K562 (cell line): ENCODE measurements around the gene FBXL4. TPM values are rescaled to one million over a fixed set of nuclear protein-coding genes. Genes with fewer than 3 reads are reported as not detected.

Experiments
- CBX1 ChIP-seq: sonication (generic); IDR thresholded peaks from 2 replicates; pipeline ENCODE4 v1.6.1; 2016; ENCODE audit warnings: antibody characterized with exemption, low read depth, mild to moderate bottlenecking
- CBX5 ChIP-seq: IDR thresholded peaks from 2 replicates; pipeline ENCODE4 v1.6.1; 2014; ENCODE audit warnings: low read depth, borderline replicate concordance
- ELF2 ChIP-seq: fragments of 250-450 bp; sonication (Bioruptor Pico); IDR thresholded peaks from 2 replicates; pipeline ENCODE4 v1.5.0; 2021; ENCODE audit warnings: mild to moderate bottlenecking
- GATAD2B ChIP-seq: fragments of 450-650 bp; IDR thresholded peaks from 2 replicates; pipeline ENCODE4 v1.6.1; 2017; ENCODE audit warnings: mild to moderate bottlenecking, borderline replicate concordance
- HDAC1 ChIP-seq, 2 experiments: fragments of 450-650 bp; IDR thresholded peaks; 2 replicates each; pipeline ENCODE4 v1.6.1; 2016 to 2017; ENCODE audit warnings: inconsistent platforms in 1 of 2, mild to moderate bottlenecking in 1 of 2, moderate library complexity in 1 of 2
- HDAC6 ChIP-seq: IDR thresholded peaks from 2 replicates; pipeline ENCODE4 v1.6.1; 2012; ENCODE audit warnings: low read depth, mild to moderate bottlenecking, control low read depth, inconsistent platforms, low read length, moderate library complexity
- HNRNPL ChIP-seq: fragments of 200-400 bp; formaldehyde crosslinking; IDR thresholded peaks from 2 replicates; pipeline ENCODE4 v1.6.1; 2017; ENCODE audit warnings: low read depth, mild to moderate bottlenecking, low read length
- MCM3 ChIP-seq: fragments of 450-650 bp; IDR thresholded peaks from 2 replicates; pipeline ENCODE4 v1.6.1; 2016
- NCOA4 ChIP-seq: fragments of 450-650 bp; IDR thresholded peaks from 2 replicates; pipeline ENCODE4 v1.6.1; 2018; ENCODE audit warnings: mild to moderate bottlenecking; ENCODE audit not compliant: partially characterized antibody
- POLR2G ChIP-seq: fragments of 200-400 bp; formaldehyde crosslinking; IDR thresholded peaks from 2 replicates; pipeline ENCODE4 v1.6.1; 2017; ENCODE audit warnings: low read depth, mild to moderate bottlenecking, antibody characterized with exemption, low read length, moderate library complexity
- POLR3G ChIP-seq: IDR thresholded peaks from 2 replicates; pipeline ENCODE4 v1.6.1; 2011; ENCODE audit not compliant: insufficient read length, insufficient replicate concordance; ENCODE audit errors: extremely low read depth
- RBM39 ChIP-seq: fragments of 200-400 bp; formaldehyde crosslinking; optimal IDR thresholded peaks from 2 replicates; pipeline ENCODE3; 2018; ENCODE audit warnings: low read depth, low read length
- SMAD4 ChIP-seq: fragments of 250-450 bp; sonication (Bioruptor Pico); conservative IDR thresholded peaks from 2 replicates; pipeline ENCODE4 v1.8.0; 2021; ENCODE audit warnings: inconsistent platforms, mild to moderate bottlenecking, moderate library complexity
- SMARCA5 ChIP-seq: fragments of 450-650 bp; IDR thresholded peaks from 2 replicates; pipeline ENCODE4 v1.6.1; 2016
- TSC22D4 ChIP-seq: fragments of 450-650 bp; IDR thresholded peaks from 2 replicates; pipeline ENCODE4 v1.6.1; 2016; ENCODE audit warnings: missing genetic modification characterization, missing biosample characterization, control low read depth
- ZNF232 ChIP-seq: sonication (generic); formaldehyde crosslinking; IDR thresholded peaks from 2 replicates; pipeline ENCODE4 v1.8.0; 2022; ENCODE audit warnings: mild to moderate bottlenecking, missing genetic modification reagents
- ZNF584 ChIP-seq: fragments of 200-800 bp; sonication (Bioruptor generic); IDR thresholded peaks from 2 replicates; pipeline ENCODE4 v1.6.1; 2016; ENCODE audit warnings: low read depth, mild to moderate bottlenecking, missing genetic modification characterization, missing compliant biosample characterization
- ZNF586 ChIP-seq: fragments of 450-650 bp; formaldehyde crosslinking; conservative IDR thresholded peaks from 2 replicates; pipeline ENCODE4 v1.4.0; 2020; ENCODE audit warnings: mild to moderate bottlenecking, moderate library complexity
- polyA plus RNA-seq, 8 experiments: library from polyadenylated mRNA; depleted of rRNA in 4 of 8; stranded (reverse) in 5 of 8; unstranded in 3 of 8; fragments of >200 nt; fragmentation: Nextera tagmentation in 2 of 8; fragmentation: Illumina TruSeq in 1 of 8; extraction: Ambion mirVana in 2 of 8; extraction: Trizol in 1 of 8; gene quantifications; 2 replicates each; pipeline versions ENCODE4 v1.2.1 to v1.2.3, GENCODE V29; 2011 to 2014; ENCODE audit warnings: inconsistent platforms in 1 of 8, missing spikeins in 1 of 8
- total RNA-seq, 7 experiments: library from RNA; depleted of rRNA in 6 of 7; stranded (reverse); fragments of >200 nt in 6 of 7; fragmentation: Illumina TruSeq in 2 of 7; extraction: Trizol in 2 of 7; gene quantifications; 2 replicates each; pipeline versions ENCODE4 v1.2.1 to v1.2.3, GENCODE V29; 2011 to 2021; ENCODE audit warnings: low replicate concordance in 1 of 7
- TF ChIP-seq, protein P1 (sequence below): fragments of 200-400 bp; formaldehyde crosslinking; IDR thresholded peaks from 2 replicates; pipeline ENCODE4 v1.6.1; 2017; ENCODE audit warnings: mild to moderate bottlenecking, low read depth, low read length, moderate library complexity
- TF ChIP-seq, protein P2 (sequence below): sonication (generic); formaldehyde crosslinking; IDR thresholded peaks from 2 replicates; pipeline ENCODE4 v1.8.0; 2022; ENCODE audit warnings: missing genetic modification reagents, mild to moderate bottlenecking, moderate library complexity, borderline replicate concordance
- TF ChIP-seq, protein P3 (sequence below), 2 experiments: fragments of 450-650 bp in 1 of 2; sonication (generic) in 1 of 2; formaldehyde crosslinking in 1 of 2; IDR thresholded peaks in 1 of 2; conservative IDR thresholded peaks in 1 of 2; 2 replicates each; pipeline versions ENCODE4 v1.6.1 to v1.8.1; 2016 to 2023; ENCODE audit warnings: mild to moderate bottlenecking in 2 of 2, moderate library complexity in 2 of 2, inconsistent platforms in 1 of 2, missing genetic modification reagents in 1 of 2

FBXL4 gene
- total and polyA plus RNA-seq, 9 of the 15 experiments (the other 6 are each of a cell fraction or from before 2014, with no cell fraction given) = 4.2 to 23.1 (median 7.7) TPM

DNA sequence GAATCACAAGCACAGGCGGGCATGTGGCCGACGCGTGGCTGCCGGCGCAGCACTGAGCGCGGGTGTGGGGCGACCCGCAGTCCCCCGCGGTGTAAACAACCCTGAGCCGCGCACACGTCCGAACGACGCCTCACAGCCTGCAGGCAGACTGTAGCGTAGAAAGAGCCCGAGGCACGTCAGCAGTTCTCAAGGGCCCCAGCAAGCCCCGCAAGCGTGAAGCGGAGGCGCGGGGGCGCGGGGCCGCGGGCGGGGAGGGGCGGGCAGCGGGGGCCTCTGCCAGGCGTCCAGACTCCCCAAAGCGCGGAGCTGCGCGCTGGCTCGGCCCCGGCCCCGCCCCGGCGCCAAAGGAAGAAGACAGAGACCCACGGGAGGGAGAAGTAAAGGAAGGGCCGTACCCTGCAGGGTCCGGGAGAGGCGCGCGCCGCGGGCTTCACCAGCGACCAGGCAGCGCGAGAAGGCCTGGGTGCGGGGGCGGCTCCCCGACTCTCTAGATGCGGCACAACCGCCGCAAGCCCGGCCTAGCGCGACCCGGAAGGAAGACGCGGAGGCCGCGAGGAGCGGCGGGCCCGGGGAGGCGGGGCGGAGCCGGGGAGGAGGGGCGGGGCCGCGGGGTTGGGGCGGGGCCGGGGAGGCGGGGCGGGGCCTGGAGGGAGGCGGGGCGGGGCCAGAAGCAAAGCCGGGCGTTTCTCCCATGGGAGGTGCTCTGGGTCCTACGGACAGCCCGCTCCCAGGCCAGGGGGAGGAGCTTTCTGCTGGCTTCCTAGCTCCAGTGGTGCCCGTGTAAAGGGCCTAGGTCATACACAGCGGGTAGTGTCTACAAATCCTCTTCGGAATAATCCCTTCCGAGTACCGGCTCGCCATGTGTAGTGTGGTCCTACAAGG lies at the start of gene FBXL4 (continued):
- TF ChIP-seq, protein P1, sequence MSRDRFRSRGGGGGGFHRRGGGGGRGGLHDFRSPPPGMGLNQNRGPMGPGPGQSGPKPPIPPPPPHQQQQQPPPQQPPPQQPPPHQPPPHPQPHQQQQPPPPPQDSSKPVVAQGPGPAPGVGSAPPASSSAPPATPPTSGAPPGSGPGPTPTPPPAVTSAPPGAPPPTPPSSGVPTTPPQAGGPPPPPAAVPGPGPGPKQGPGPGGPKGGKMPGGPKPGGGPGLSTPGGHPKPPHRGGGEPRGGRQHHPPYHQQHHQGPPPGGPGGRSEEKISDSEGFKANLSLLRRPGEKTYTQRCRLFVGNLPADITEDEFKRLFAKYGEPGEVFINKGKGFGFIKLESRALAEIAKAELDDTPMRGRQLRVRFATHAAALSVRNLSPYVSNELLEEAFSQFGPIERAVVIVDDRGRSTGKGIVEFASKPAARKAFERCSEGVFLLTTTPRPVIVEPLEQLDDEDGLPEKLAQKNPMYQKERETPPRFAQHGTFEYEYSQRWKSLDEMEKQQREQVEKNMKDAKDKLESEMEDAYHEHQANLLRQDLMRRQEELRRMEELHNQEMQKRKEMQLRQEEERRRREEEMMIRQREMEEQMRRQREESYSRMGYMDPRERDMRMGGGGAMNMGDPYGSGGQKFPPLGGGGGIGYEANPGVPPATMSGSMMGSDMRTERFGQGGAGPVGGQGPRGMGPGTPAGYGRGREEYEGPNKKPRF = no peak
- TF ChIP-seq ZNF232 (CRISPR knock-in tag) (no peak), CBX5 (no peak), GATAD2B (peak; percentile 18; the same call in 1 of the 2 replicates), POLR3G (no peak), SMAD4 (CRISPR knock-in tag) (peak; percentile 21; the same call in 1 of the 2 replicates), HNRNPL (0 out of 2 replicates have a peak, but pooled peaks have one; percentile 60), SMARCA5 (no peak), ZNF586 (no peak), HDAC6 (no peak), ZNF584 (CRISPR knock-in tag) (no peak), RBM39 (no peak), CBX1 (no peak), HDAC1 (IDR thresholded peaks at IDR 0.05) (peak in 1 of 2 experiments; percentile 39; a peak in 1 of 4 replicates), TSC22D4 (tag) (no peak), POLR2G (peak; percentile 94), NCOA4 (no peak), MCM3 (no peak), ELF2 (CRISPR knock-in tag) (peak; percentile 77)
- TF ChIP-seq, protein P2, sequence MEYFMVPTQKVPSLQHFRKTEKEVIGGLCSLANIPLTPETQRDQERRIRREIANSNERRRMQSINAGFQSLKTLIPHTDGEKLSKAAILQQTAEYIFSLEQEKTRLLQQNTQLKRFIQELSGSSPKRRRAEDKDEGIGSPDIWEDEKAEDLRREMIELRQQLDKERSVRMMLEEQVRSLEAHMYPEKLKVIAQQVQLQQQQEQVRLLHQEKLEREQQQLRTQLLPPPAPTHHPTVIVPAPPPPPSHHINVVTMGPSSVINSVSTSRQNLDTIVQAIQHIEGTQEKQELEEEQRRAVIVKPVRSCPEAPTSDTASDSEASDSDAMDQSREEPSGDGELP (CRISPR knock-in tag) = peak; percentile 53; the same call in 1 of the 2 replicates
- TF ChIP-seq, protein P3, sequence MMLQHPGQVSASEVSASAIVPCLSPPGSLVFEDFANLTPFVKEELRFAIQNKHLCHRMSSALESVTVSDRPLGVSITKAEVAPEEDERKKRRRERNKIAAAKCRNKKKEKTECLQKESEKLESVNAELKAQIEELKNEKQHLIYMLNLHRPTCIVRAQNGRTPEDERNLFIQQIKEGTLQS (IDR thresholded peaks at IDR 0.05) = no peak
- TF ChIP-seq, protein P3 (CRISPR knock-in tag; conservative IDR thresholded peaks at IDR 0.05) = no peak
